HG02610 (cell line): ENCODE measurements around the gene PPIA.
"Not testable (repeated sequence)": the region's sequence is repeated elsewhere in the genome, so short reads cannot be mapped to it uniquely, and the experiment has no call there.

Experiments
- ATAC-seq: cut with Tn5 transposase; IDR thresholded peaks from one replicate; pipeline ENCODE4 v1.9.1; 2021; ENCODE audit warnings: mild to moderate bottlenecking, moderate library complexity; ENCODE audit not compliant: unreplicated experiment

The PPIA gene

GRCh38 chr7:44784364-44784763 lies 12.1 kb upstream of the PPIA start:
- ATAC-seq, result no peak

GRCh38 chr7:44785218-44785617 lies 11.3 kb upstream of the PPIA start:
- not testable (repeated sequence) for ATAC-seq

GRCh38 chr7:44787041-44787440 lies 9.4 kb upstream of the PPIA start:
- ATAC-seq, result no peak

- no peak for ATAC-seq
These were observed 8.7 kb upstream of the PPIA start for GRCh38 chr7:44787762-44788161.

DNA sequence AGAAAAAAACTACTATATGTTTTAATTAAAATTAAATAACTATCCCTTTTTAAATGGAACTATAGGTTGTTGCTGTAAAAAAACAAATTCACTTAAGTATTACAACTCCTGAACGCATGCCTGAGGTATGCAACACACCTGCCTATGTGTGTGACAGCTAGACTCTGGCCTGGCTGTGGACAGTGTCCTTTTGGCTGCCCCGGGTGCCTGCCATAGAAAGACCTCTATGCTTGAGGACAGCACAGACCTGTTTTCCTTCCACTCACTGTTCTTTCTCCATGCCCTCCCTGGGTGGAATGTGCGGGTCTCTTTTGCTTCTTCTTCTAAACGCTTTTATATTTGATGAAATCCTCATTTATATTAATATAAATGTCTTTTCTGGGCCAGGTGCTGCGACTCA lies 6.5 kb upstream of the PPIA start:
- no peak for ATAC-seq

DNA sequence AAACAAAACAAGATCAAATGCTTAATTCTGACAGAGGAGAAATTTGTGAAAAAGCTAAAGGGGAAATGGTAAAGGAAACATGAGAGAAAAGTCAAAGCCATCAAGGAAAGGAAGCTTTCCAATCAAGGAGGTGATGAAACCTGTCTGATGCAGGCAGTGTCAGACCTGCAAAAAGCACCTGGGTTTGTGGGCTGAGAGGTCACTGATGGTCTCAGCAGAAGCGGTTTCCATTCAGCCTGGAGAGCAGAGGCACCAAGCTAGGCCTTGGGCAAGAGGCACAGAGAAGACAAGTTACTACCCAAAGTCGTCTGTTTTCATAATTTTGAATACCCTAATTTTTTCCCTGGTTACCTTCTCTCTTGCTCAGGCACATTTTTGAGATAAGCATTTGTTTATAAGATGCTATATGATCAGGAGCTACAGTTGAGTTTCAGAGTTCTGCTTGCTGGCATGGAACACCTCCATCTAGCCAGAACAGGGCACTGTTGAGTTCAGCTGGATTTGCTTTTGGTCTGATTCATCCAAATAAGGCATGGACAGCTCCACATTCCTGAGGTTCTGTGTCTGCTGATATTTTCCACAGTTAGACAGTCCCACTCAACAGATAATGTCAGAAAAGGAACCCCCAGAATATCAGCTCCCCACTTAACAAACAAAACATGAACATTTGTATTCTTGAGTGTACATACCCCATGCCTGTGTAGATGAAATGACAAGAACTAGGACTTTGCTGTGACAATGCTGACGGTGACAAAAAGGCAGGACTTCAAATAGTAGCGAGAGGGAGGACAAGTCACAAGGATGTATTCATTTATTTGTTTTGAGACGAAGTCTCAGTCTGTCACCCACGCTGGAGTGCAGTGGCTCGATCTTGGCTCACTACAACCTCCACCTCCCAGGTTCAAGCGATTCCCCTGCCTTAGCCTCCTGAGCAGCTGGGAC lies 4.9 kb upstream of the PPIA start:
- no peak for ATAC-seq

- ATAC-seq, result no peak
These were observed 2.6 kb upstream of the PPIA start for GRCh38 chr7:44793919-44794318.

DNA sequence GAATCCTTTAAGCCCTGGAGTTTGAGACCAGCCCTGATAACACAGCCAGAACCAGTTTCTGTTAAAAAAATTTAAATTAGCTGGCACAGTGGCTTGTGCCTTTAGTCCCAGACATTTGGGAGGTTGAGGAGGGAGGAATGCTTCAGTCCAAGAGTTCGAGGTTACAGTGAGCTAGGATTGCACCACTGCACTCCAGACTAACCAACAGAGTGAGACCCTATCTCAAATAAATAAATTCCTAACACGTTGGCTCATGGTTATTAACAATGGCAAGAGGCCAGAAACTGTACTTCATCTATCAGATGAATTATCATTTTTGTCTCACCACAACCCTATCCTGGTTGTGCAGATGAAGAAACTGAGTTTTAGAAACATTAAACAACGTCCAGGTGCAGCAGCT lies 2.1 kb upstream of the PPIA start:
- no peak for ATAC-seq

GRCh38 chr7:44796034-44796503 lies 412 bp upstream of the PPIA start:
- peak; percentile 14 for ATAC-seq

DNA sequence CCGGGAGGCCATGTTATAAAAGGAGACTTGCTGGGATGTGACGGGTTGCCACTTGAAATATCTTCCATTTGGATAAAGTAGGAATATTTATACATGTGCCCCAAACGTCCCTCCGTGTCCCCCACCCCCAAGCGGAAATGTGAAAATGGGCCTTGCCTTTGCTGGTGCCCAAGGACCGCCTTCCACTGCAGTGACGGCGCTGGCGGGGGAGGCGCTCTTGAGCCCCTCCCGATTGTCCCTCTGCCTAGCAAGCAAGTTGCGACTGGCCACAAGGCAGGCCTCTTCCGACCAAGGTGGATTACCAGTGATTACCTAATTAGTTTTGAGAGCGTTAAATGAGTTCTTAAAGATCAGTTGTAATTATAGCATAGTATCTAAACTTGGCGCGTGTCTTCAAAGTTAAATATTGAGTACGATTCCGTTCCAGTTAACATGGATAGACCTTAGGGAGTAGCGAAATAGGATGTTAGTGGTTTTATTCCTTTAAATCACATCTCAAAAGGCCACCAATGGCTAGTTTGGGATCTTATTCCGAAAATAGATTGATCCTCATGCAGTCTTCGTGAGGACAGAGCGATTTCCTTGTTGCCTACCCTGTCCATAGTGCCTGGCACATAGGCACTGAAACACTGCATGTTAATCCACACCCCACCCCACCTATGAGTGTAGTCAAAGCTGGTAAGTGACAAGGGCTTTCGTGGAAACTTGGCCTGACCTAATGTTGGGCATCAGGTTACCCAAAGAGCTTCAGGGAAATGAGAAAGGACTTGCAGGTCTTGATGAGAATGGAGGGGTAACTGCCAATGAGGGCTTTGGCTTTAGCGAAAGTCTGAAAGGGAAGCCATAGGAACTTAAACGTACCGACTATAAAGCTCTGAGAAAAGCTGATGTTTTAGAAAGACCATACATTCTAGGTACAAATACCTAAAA lies 1.1 kb downstream of the PPIA start:
- ATAC-seq, result peak; percentile 56

- no peak for ATAC-seq
These were observed 2.3 kb downstream of the PPIA start for GRCh38 chr7:44798649-44799305.

DNA sequence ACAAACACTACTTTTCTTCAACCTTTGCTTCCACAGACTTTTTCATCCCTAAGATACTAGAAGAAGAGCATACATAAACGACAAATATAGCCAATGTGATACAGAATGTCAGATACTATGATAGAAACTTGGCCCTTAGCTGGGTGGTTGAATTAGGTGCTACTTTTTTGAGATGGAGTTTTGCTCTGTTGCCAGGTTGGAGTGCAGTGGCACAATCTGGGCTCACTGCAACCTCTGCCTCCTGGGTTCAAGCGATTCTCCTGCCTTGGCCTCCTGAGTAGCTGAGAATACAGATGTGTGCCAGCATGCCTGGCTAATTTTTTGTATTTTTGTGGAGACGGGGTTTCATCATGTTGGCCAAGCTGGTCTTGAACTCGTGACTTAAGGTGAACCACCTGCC lies 3.5 kb downstream of the PPIA start:
- ATAC-seq, result no peak

DNA sequence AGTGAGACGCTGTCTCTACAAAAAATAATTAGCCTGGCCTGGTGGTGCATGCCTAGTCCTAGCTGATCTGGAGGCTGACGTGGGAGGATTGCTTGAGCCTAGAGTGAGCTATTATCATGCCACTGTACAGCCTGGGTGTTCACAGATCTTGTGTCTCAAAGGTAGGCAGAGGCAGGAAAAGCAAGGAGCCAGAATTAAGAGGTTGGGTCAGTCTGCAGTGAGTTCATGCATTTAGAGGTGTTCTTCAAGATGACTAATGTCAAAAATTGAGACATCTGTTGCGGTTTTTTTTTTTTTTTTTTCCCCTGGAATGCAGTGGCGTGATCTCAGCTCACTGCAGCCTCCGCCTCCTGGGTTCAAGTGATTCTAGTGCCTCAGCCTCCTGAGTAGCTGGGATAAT lies 5.4 kb downstream of the PPIA start:
- no peak for ATAC-seq

GRCh38 chr7:44802418-44803025 lies 6.0 kb downstream of the PPIA start:
- ATAC-seq, result no peak

DNA sequence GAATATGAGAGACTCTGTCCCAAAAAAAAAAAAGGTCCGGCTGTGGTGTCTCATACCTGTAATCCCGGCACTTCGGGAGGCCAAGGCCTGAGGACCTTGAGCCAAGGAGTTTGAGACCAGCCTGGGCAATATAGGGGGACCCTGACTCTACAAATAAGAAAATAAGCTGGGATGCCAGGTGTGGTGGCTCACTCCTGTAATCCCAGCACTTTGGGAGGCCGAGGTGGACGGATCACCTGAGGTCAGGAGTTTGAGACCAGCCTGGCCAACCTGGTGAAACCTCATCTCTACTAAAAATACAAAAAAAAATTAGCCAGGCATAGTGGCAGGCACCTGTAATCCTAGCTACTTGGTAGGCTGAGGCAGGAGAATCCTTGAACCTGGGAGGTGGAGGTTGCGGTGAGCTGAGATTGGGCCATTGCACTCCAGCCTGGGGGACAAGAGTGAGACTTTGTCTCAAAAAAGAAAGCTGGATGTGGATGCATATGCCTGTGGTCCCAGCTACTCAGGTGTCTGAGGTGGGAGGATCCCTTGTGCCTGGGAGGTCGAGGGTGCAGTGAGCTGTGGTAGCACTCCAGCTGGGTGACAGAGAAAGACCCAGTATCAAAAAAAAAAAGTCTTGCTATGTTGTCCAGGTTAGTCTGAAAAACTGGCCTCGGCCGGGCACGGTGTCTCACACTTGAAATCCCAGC lies 7.5 kb downstream of the PPIA start:
- not testable (repeated sequence) for ATAC-seq

- ATAC-seq, result no peak
These were observed 9.5 kb downstream of the PPIA start for GRCh38 chr7:44805950-44806349.

DNA sequence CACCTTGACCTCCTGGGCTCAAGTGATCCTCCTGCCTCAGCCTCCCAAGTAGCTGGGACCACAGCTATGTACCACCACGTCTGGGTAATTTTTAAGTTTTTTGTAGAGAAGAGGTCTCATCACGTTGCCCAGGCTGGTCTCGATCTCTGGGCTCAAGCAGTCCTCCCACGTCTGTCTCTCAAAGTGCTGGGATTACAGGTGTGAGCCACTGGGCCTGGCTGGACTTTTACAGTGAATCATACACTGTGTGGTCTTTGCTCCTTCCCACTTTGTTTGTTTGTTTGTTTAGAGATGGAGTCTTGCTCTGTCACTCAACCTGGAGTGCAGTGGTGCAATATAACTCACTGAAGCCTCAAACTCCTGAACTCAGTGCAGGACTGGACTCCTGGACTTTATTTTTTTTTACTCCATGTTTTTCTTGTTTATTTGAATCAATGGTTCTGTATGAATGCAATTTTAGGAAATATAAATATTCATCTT lies 12.5 kb downstream of the PPIA start:
- ATAC-seq, result no peak

DNA sequence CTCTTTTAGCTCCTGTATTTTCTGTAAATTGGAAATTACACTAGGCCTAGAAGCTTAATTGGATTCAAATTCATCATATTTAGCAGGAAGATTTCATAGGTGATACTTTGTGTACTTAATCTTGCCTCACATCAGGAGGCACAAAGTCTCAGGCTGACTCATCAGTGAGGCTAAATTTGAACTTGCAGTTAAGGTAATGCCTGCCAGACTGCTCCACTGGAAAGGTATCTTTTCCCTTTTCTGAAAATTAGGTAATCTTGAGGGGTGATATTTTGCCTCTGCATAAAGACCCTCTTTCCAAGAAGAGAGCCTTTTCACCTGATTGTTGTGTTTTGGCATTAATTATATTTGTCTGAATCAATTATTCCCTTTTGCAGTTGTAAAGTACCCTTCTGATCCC lies 14.6 kb downstream of the PPIA start:
- no peak for ATAC-seq

DNA sequence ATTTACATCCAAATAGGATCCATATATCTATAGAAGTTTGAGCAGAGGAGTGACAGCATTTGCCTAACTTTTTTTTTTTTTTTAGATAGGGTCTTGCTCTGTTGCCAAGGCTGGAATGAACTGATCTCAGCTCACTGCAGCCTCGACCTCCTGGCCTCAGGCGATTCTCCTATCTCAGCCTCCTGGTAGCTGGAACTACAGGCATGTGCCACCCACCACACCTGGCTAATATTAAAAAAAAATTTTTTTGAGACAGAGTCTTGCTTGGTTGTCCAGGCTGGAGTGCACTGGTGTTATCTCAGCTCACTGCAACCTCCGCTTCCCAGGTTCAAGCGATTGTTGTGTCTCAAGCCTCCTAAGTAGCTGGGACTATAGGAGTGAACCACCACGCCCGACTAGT lies 15.1 kb downstream of the PPIA start:
- no peak for ATAC-seq

DNA sequence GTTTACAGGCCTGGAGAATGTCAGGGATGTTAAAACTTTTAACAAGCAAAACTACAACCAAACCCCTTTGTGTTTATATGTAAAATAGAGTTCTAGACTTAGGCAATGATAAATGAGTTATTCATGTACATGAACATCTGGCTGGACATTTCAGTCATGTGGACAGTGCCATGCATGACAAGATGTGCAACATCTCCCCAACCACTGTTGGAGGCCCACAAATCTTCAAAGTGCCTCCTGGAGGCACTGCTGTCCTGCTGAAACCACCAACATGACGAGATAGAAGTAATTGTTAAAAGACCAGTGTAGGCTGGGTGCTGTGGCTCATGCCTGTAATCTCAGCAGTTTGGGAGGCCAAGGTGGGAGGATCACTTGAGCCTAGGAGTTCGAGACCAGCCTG lies 18.4 kb downstream of the PPIA start:
- ATAC-seq, result no peak
